Muscle of leg (tissue), 11 donors: ENCODE results near the gene SOHLH1. TPM values are rescaled to one million over a fixed set of nuclear protein-coding genes. Genes with fewer than 3 reads are reported as not detected.

ENCODE experiments used
- DNase-seq: peaks from one replicate; pipeline ENCODE4 v3.0.0; 2013
- H3K27ac ChIP-seq: one replicate; pipeline ENCODE4 v1.5.1; 2013; ENCODE audit warnings: mild to moderate bottlenecking, low read length, control low read depth
- H3K27me3 ChIP-seq: one replicate; pipeline ENCODE4 v1.6.1; 2013; ENCODE audit warnings: low read length; ENCODE audit not compliant: control insufficient read depth, insufficient read depth
- H3K36me3 ChIP-seq: one replicate; pipeline ENCODE4 v1.6.1; 2013; ENCODE audit warnings: low read length; ENCODE audit not compliant: control insufficient read depth, insufficient read depth
- H3K4me1 ChIP-seq: one replicate; pipeline ENCODE4 v1.6.1; 2013; ENCODE audit warnings: low read length; ENCODE audit not compliant: control insufficient read depth, insufficient read depth
- H3K4me3 ChIP-seq: one replicate; pipeline ENCODE4 v1.5.1; 2013; ENCODE audit warnings: low read length, control low read depth
- H3K9me3 ChIP-seq: replicated peaks from 2 replicates; pipeline ENCODE4 v1.6.1; 2013; ENCODE audit warnings: low read depth, low read length; ENCODE audit not compliant: control insufficient read depth
- WGBS: methylation state at CpG from one replicate; pipeline ENCODE4 v1.1.5; 2013; ENCODE audit warnings: missing lambda C conversion rate; ENCODE audit not compliant: insufficient coverage; 5-methylcytosine and 5-hydroxymethylcytosine counted together
- polyA plus RNA-seq, 8 donors: library from polyadenylated mRNA; unstranded; fragments of 120-200 nt; gene quantifications; one replicate each; pipeline versions ENCODE4 v1.2.1 to v1.2.3, GENCODE V29; 2013; ENCODE audit warnings: inconsistent platforms in 1 of 8, low replicate concordance in 1 of 8; ENCODE audit not compliant: insufficient read length in 8 of 8, insufficient read depth in 1 of 8
- total RNA-seq: library from RNA; stranded (reverse); fragments of 120-200 nt; gene quantifications from one replicate; pipeline ENCODE4 v1.2.4, GENCODE V29; 2013

Gene SOHLH1
- total and polyA plus RNA-seq, 9 donors: 0.13 to 0.31 (median 0.17) TPM; not detected in 3

DNA sequence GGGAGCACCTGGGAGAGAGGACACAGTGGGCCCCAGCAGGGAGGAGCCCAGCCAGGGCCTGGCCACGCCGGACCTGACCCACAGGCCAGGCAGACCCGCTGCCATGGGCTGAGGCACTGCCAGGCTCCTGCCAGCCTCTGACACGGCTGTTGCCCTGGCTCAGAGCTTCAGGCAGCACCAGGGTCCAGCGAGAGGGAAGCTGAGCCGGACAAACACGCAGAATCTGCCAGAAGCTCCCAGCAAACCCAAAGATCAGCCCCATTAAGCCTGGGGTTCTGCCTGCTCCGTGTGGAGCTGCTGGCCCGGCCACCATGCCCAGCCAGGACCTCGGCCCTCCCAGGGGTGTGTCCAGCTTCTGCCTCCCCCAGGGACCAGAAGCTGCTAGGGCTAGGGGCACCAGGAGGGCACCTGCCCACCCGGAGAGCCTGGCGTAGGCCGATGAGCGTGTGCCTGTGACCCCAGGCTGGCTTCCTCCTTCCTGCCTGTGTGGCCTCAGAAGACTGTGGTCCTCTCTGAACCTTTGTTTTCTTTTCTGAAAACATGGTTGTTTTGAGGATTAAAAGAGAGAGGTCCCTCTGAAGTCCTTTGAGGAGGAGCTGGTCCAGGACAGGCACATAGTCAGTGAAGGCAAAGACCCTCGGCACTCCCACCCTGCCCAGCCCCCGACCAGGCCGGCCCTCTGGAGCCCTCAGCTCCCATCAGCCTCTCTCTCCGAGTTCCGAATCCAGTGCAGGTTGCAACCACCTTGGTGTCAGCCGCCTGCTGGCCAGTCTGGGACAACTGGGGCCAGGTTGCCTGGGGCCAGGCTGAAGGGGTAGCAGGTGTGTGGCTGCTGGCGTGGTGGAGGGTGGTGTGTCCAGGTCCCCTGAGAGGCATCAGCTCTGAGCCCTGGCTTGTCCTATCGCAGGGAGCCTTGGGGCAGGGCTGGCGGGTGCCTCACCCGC lies 42.3 kb upstream of the SOHLH1 start:
- H3K36me3 ChIP-seq: no peaks in the 10 kb centered on the region
- no peak overlapping the region for H3K27ac ChIP-seq
- H3K9me3 ChIP-seq: no peaks in the 10 kb centered on the region
- H3K4me1 ChIP-seq: peaks cover 46% of the 10 kb centered on the region
- WGBS: 71% methylated on average over 21 of the region's 24 CpGs
- H3K27me3 ChIP-seq: peaks cover 24% of the 10 kb centered on the region
- no peak overlapping the region for H3K4me3 ChIP-seq
- DNase-seq: no peak

DNA sequence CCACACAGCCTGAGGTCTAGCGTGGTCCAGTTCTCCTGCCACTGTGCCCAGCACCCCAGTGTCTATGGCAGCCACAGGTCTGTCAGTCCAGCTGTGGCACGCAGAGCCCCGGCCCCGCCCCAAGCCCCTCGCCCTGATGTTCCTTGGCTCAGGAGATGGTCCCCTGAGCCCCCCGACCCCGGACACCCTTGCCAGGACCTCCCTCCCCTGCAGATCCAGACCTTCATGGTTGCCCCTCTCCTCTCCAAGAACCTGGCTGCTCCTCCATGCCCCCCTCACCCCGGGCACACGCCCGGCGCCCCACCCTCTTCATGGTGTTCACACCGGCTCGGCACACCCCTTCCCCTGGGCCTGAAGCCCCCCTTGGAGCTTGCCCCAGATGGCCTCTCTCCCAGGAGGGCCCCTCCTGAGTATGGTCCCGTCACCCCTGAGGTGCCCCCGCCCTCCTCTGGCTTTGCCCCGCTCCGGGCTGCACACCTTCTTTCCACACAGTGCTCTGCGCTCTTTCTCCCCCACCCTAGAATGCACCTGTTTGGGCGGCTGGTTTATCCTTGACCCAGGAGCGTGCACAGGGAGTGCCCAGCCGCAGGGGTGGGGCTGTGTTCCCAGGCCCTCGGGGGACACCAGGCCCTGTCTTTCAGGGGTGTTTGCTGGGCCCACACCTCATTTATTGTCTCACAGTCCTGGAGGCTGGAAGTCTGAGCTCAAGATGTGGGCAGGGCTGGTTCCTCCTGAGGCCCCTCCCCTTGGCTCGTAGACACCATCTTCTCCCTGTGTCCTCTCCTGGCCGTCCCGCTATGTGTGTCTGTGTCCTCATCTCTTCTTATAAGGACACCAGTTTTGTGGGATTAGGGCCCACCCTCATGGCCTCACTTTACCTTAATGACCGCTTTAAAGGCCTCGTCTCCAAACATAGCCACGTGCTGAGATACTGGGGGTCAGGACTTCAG lies 40.3 kb upstream of the SOHLH1 start:
- WGBS: 72% methylated on average over 24 of the region's 28 CpGs
- Histone ChIP-seq H3K4me3 (no peak overlapping the region), H3K27ac (no peak overlapping the region), H3K36me3 (no peaks in the 10 kb centered on the region), H3K27me3 (peaks cover 40% of the 10 kb centered on the region), H3K4me1 (peaks cover 28% of the 10 kb centered on the region), H3K9me3 (no peaks in the 10 kb centered on the region)
- no peak for DNase-seq

DNA sequence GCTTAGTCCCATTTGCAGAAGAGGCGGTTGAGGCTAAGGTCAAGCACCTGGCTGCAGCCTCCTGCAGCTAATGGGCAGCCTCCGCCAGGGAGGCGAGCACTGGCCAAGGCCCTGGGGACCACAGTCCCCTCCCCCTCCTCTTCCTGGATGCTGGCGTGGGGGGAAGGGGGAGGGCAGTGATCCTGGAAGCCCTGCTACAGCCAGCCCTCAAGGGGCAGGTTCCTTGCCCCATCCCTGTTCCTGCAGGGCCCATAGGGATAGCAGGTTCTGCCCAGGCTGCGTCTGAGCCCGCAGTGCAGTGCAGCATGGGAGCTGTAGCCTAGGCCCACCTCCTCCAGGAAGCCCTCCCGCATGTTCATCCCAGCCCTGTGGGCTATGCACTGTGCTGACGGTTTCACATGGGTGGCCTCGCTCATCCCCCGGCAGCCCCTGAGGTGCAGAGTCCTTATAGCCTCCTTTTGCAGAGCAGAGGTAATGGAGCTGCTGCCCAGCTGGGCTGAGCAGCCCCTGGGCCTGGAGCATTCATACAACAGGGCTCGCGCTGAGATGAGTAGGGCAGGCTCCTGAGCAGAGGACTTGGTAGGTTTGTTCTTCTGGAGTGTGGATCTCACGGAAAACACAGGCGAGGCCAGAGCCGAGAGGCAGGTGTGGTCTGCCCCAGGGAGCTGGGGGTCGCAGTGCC lies 38.7 kb upstream of the SOHLH1 start:
- H3K4me1 ChIP-seq: peaks cover 16% of the 10 kb centered on the region
- H3K36me3 ChIP-seq: no peaks in the 10 kb centered on the region
- H3K9me3 ChIP-seq: no peaks in the 10 kb centered on the region
- no peak for DNase-seq
- no peak overlapping the region for H3K27ac ChIP-seq
- 62% methylated on average over 12 of the region's 16 CpGs for WGBS
- no peak overlapping the region for H3K4me3 ChIP-seq
- peaks cover 45% of the 10 kb centered on the region for H3K27me3 ChIP-seq

DNA sequence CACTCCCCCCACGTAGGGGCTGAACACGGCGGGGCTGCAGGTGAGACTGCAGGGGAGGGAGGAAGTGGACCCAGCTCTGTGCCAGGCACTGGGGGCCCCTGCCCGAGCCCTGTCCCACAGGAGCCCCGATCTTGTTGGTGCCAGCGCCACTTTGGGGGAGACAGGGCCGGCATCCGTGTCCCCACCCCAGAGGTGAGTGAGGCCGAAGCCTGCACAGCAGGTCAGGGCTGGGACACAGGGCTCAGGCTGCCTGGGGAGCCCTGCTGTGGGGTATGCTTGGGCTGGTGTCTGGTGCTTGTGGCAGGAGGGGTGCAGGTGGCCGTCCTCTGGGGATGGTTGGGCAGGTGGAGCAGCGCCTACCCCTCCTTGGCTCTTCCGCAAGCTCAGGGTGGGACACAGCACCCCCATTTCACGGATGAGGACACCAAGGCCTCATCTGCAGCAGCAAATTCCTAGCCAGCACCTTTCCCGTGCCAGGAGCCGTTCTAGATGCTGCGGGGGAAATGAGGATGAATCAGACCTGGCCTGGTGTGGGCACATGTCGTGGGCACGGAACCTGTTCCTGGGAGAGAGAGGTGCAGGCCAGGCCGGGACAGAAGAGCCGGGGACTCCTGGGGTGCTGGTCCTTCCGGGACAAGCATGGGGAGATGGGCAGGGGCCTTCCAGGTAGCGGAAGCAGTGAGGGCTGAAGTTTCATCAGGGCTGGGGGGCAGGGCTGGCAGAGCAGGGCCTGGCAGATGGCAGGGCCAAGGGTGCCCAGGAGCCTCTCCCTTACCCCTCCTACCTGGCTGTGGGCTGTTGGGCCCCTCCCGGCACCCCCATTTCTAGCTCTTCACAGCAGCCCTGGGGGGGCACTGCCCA lies 37.9 kb upstream of the SOHLH1 start:
- no peaks in the 10 kb centered on the region for H3K36me3 ChIP-seq
- WGBS: 68% methylated on average over 20 of the region's 23 CpGs
- H3K27ac ChIP-seq: no peak overlapping the region
- no peaks in the 10 kb centered on the region for H3K9me3 ChIP-seq
- H3K4me3 ChIP-seq: no peak overlapping the region
- DNase-seq: no peak
- H3K27me3 ChIP-seq: peaks cover 45% of the 10 kb centered on the region
- peaks cover 14% of the 10 kb centered on the region for H3K4me1 ChIP-seq

DNA sequence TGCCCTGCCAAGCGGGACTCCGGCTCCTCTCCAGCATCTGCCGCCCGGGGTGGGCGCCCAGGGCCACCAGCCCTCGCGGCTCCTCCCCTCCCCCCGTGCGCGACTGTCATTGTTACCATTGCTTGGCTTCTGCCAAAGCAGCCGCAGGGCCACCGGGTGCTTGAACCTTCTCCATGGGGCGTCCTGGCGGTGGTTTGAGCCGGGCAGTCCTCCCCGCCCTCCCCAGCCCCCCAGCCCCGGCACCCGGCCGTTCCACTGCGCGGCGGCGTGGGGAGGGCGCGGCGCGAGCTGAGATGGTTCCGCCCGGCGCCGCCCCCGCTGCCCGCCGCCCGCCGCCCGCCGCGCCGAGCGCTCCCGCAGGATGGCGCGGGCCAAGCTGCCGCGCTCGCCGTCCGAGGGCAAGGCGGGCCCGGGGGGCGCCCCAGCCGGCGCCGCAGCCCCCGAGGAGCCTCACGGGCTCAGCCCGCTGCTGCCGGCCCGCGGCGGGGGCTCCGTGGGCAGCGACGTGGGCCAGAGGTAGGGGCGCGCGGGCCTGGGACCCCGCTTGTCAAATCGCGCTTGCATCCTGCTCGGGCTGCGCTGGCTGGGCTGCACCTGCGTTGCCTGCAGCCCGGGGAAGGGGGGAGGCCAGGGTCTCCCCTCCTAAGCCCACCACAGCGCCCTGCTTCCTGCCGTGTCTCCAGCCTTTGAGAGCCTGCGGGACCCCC lies 37.1 kb upstream of the SOHLH1 start:
- 1% methylated on average over 72 of the region's 78 CpGs for WGBS
- peaks cover 45% of the 10 kb centered on the region for H3K27me3 ChIP-seq

DNA sequence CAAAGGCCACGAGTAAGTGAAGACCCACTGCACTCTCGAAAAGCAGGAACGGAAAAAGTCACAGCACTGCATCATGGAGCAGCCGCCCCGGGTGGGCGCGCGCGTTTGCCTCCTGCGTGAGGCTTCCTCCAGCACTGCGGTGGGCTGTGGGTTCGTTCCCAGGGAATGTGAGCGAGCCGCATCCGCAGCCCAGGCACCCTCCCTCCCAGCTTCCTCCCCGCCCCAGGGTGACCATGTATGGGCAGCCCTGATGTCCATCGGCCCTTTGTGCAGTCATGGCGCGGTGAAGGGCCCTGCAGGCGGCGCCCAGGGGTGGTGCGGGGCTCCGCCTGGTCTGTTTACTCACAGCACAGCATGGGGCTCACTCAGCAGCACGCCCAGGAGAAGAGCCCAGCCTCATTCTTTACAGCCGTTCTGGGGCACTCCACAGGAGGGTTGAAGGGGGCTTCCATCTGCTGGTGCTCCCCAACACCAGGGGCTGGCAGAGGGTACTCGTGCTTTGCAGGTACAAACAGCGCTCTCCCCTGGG lies 35.4 kb upstream of the SOHLH1 start:
- Histone ChIP-seq H3K4me3 (no peak overlapping the region), H3K9me3 (peaks cover 6% of the 10 kb centered on the region), H3K4me1 (peaks cover 4% of the 10 kb centered on the region), H3K27me3 (peaks cover 42% of the 10 kb centered on the region), H3K27ac (no peak overlapping the region), H3K36me3 (no peaks in the 10 kb centered on the region)
- no peak for DNase-seq
- 67% methylated on average over 26 of the region's 27 CpGs for WGBS

More for the DNA sequence above, 37.1 kb upstream of the SOHLH1 start:
- Histone ChIP-seq H3K36me3 (no peaks in the 10 kb centered on the region), H3K27ac (no peak overlapping the region), H3K9me3 (peaks cover 3% of the 10 kb centered on the region), H3K4me3 (no peak overlapping the region), H3K4me1 (peaks cover 13% of the 10 kb centered on the region)
- DNase-seq: no peak

DNA sequence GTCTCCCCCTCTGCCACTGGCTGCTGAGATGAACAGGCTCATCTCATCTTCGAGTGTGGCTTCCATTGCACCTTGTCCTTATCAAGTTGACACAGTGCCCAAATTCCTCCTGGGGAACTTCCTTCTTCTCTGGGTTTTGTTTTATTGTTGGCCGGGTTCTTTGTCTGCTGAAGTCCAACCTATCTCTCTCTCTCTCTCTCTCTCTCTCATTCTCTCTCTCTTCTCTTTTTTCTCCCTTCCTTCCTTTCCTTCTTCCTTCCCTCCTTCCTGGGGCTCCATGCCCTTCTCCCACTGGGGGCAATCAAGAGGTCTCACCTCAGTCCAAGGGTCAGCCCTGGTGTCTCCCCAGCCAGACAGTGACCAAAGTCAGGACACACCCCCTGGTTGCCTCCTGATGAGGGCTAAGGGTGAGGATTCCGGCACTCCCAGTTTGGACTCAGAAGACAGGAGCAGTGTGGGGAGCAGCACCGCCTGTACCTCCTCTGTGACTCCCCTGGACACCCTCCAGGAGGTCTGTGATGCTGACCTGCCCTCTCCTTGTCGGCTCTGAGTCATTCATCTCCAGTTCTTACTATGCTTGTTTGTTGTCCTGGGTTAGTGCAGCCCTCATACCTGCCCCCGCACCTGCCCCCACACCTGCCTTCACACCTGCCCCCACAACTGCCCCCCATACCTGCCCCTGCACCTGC lies 33.4 kb upstream of the SOHLH1 start:
- no peak for DNase-seq
- 80% methylated on average over 4 of the region's 6 CpGs for WGBS
- H3K4me1 ChIP-seq: peaks cover 4% of the 10 kb centered on the region
- peaks cover 6% of the 10 kb centered on the region for H3K9me3 ChIP-seq
- H3K36me3 ChIP-seq: no peaks in the 10 kb centered on the region
- peaks cover 34% of the 10 kb centered on the region for H3K27me3 ChIP-seq
- H3K4me3 ChIP-seq: no peak overlapping the region
- H3K27ac ChIP-seq: no peak overlapping the region

DNA sequence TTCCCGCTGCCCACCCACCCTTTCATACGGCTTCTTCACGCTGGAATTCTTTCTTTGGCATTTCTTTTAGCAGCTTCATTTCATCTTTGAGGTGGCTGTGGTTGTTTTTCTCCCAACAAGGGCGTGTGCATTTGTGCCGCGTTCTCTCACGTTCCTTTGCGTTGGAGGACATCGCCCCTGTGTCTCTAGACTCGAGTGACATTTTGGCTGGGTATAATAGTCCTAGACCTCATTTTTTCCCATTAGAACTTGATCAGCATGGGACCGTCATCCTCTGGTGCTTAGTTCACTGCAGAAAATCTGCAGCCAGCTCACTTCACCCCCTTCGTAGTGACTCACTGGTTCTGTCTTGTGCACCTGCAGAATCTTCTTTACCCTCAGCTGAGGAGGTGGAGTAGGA lies 32.2 kb upstream of the SOHLH1 start:
- Histone ChIP-seq H3K36me3 (no peaks in the 10 kb centered on the region), H3K4me3 (no peak overlapping the region), H3K9me3 (peaks cover 6% of the 10 kb centered on the region), H3K27ac (no peak overlapping the region), H3K27me3 (peaks cover 26% of the 10 kb centered on the region), H3K4me1 (peaks cover 4% of the 10 kb centered on the region)
- WGBS: 50% methylated on average over 1 of the region's 12 CpGs
- no peak for DNase-seq
